Measurements from ENCODE around the gene SUGP1.

SUGP1 gene

GRCh38 chr19:19338082-19338481 is 17.8 kb upstream of the SUGP1 start:
- no peak for DNase-seq

GRCh38 chr19:19337120-19337519 is 16.8 kb upstream of the SUGP1 start:
- no peak for DNase-seq

GRCh38 chr19:19336597-19336996 is 16.3 kb upstream of the SUGP1 start:
- no peak for DNase-seq

- no peak for DNase-seq
Measured at GRCh38 chr19:19335408-19336158, 15.3 kb upstream of the SUGP1 start.

GRCh38 chr19:19334989-19335344 is 14.7 kb upstream of the SUGP1 start:
- no peak for DNase-seq

GRCh38 chr19:19334063-19334988 is 14.0 kb upstream of the SUGP1 start:
- no peak for DNase-seq

- DNase-seq, result no peak
Measured at GRCh38 chr19:19329126-19329525, 8.8 kb upstream of the SUGP1 start.

- DNase-seq, result no peak
Measured at GRCh38 chr19:19327672-19328071, 7.4 kb upstream of the SUGP1 start.

- DNase-seq, result no peak
Measured at GRCh38 chr19:19324059-19324770, 3.9 kb upstream of the SUGP1 start.

GRCh38 chr19:19321141-19321577 is 850 bp upstream of the SUGP1 start:
- no peak for DNase-seq

- no peak for DNase-seq
Measured at GRCh38 chr19:19319732-19320360, 463 bp downstream of the SUGP1 start.

GRCh38 chr19:19316082-19316481 is 4.2 kb downstream of the SUGP1 start:
- DNase-seq, result no peak

- DNase-seq, result no peak
Measured at GRCh38 chr19:19315444-19315843, 4.9 kb downstream of the SUGP1 start.

GRCh38 chr19:19308373-19308772 is 11.9 kb downstream of the SUGP1 start:
- DNase-seq, result no peak

GRCh38 chr19:19306191-19306590 is 14.1 kb downstream of the SUGP1 start:
- DNase-seq, result no peak

GRCh38 chr19:19305696-19306095 is 14.6 kb downstream of the SUGP1 start:
- DNase-seq, result no peak

GRCh38 chr19:19305066-19305465 is 15.2 kb downstream of the SUGP1 start:
- DNase-seq, result no peak

GRCh38 chr19:19304186-19304965 is 15.9 kb downstream of the SUGP1 start:
- no peak for DNase-seq

- DNase-seq, result no peak
Measured at GRCh38 chr19:19303411-19303810, 16.9 kb downstream of the SUGP1 start.

- no peak for DNase-seq
Measured at GRCh38 chr19:19300613-19301012, 19.7 kb downstream of the SUGP1 start.

GRCh38 chr19:19297759-19298158 is 22.6 kb downstream of the SUGP1 start:
- DNase-seq, result no peak
